Mucosa of stomach (tissue), 1 donor: Measurements from ENCODE around the gene ASNS.
"Not testable (repeated sequence)": the region's sequence is repeated elsewhere in the genome, so short reads cannot be mapped to it uniquely, and the experiment has no call there.

Experiments
- H3K27me3 ChIP-seq: one replicate; pipeline ENCODE4 v1.7.0; 2013; ENCODE audit warnings: mild to moderate bottlenecking, low read length; ENCODE audit not compliant: control insufficient read depth, insufficient read depth
- H3K36me3 ChIP-seq: one replicate; pipeline ENCODE4 v1.7.0; 2013; ENCODE audit warnings: low read length; ENCODE audit not compliant: control insufficient read depth, insufficient read depth
- H3K4me1 ChIP-seq: one replicate; pipeline ENCODE4 v1.7.0; 2013; ENCODE audit warnings: mild to moderate bottlenecking, low read length; ENCODE audit not compliant: control insufficient read depth, insufficient read depth
- H3K4me3 ChIP-seq: one replicate; pipeline ENCODE4 v1.7.0; 2013; ENCODE audit warnings: low read length
- H3K9ac ChIP-seq: one replicate; pipeline ENCODE4 v1.7.0; 2013; ENCODE audit warnings: mild to moderate bottlenecking, low read length, moderate library complexity
- H3K9me3 ChIP-seq: one replicate; pipeline ENCODE4 v1.7.0; 2013; ENCODE audit warnings: mild to moderate bottlenecking, low read length, moderate library complexity; ENCODE audit not compliant: control insufficient read depth
- donor health status: Pancreatic carcinoma.

ASNS gene

DNA sequence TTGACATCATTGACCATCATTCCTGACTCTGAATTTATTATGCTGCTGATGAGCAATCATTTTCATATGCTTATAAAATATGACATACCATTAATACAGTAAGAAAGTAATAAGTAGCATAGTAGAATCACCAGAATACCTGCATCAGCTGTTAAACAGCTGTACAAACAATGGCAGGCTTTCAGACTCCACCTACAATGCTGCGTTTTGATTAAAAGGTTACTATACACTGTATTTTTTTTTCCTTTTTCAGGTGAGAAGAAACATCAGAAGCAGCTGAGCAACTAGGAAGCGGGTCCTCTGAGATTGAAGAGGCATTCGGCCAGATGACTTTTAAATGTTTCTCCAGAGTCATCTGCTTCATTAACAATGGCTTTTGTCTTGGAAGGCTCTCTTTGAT is 7.1 kb downstream of the ASNS start:
- H3K4me1 ChIP-seq = no peaks in the 10 kb centered on the region
- H3K4me3 ChIP-seq = no peak overlapping the region
- no peak overlapping the region for H3K9ac ChIP-seq
- no peaks in the 10 kb centered on the region for H3K27me3 ChIP-seq
- no peaks in the 10 kb centered on the region for H3K9me3 ChIP-seq
- no peaks in the 10 kb centered on the region for H3K36me3 ChIP-seq

DNA sequence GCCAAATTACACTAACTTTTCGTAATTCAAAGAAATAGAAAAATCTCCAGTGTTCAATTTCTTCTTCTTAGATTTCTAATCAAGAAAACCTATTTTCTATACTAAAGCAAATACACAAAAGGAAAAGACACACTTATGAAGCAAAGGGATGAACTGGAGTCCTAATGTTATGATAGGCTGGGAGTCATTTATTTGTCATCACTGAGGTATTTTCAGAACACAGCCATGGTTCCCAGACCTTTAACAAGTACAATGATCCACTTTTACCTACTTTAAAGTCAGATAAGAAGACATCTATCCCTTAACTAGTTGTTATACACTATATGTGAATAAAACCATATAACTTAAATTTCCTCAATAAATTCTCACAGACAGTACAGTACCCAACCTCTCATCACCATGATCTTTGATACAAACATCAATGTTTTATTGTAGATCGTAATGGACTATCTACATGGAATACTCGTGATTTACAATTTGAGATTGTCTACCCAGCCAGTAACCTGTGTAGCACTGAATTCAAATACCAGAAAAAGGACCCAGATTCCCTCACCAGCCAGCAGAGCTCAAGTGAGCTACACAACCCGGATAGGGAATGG is 12.5 kb downstream of the ASNS start:
- Histone ChIP-seq H3K4me3 (no peak overlapping the region), H3K9ac (no peak overlapping the region), H3K9me3 (no peaks in the 10 kb centered on the region), H3K4me1 (no peaks in the 10 kb centered on the region), H3K27me3 (no peaks in the 10 kb centered on the region), H3K36me3 (peaks cover 5% of the 10 kb centered on the region)

DNA sequence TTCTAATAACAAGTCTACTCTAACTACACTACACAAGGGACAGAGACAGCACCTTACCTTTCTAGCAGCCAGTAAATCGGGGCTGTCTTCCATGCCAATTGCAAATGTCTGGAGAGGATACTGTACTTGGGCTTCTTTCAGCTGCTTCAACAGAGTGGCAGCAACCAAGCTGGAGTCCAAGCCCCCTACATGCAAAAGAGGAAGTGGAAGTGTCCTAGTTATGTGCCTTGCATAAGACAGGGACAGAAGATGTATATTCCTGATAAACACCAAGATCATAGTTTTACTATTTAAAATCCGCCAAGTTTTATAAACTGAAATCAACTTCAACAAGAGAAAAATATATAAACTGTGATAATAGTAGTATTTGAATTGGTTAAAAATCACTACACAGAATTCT is 14.0 kb downstream of the ASNS start:
- H3K4me1 ChIP-seq = no peaks in the 10 kb centered on the region
- H3K36me3 ChIP-seq = peaks cover 5% of the 10 kb centered on the region
- no peaks in the 10 kb centered on the region for H3K27me3 ChIP-seq
- H3K9ac ChIP-seq = no peak overlapping the region
- no peak overlapping the region for H3K4me3 ChIP-seq
- no peaks in the 10 kb centered on the region for H3K9me3 ChIP-seq

DNA sequence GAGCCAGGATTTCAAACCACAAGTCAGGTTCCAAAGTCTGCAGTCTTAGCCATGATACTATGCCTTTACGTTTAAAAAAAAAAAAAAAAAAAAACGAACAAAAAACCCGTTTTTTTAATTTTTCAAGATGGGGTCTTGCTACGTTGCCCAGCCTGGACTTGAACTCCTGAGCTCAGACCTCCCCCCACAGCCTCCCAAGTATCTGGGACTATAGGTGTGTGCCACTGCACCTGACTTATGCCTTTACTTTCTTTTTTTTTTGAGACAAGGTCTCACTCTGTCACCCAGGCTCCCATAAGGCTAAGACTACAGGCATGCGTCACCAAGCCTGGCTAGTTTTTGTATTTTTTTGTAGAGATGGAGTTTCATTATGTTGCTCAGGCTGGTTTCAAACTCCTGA is 14.7 kb downstream of the ASNS start:
- Histone ChIP-seq H3K4me1 (no peaks in the 10 kb centered on the region), H3K9ac (no peak overlapping the region), H3K4me3 (no peak overlapping the region), H3K36me3 (peaks cover 5% of the 10 kb centered on the region), H3K9me3 (no peaks in the 10 kb centered on the region), H3K27me3 (no peaks in the 10 kb centered on the region)

DNA sequence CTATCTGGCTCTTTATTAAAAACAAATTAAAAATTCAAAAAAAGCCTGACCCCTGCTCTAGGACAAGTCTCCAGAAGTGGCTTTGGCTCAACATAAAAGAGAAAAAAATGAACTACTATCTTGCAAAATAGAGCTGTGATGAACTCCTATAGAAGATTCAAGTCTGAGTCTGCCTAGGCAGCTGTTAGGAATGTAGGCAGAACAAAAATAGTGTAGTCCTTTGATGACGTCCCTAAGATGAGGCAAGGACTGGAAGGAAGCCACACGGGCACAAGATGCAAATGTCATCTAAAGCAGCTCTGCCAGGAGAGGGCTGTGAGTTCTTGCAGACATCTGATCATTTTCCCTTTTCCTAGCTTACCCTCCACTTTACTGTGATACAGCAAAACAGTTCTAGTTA is 20.5 kb downstream of the ASNS start:
- Histone ChIP-seq H3K27me3 (no peaks in the 10 kb centered on the region), H3K4me1 (no peaks in the 10 kb centered on the region)

DNA sequence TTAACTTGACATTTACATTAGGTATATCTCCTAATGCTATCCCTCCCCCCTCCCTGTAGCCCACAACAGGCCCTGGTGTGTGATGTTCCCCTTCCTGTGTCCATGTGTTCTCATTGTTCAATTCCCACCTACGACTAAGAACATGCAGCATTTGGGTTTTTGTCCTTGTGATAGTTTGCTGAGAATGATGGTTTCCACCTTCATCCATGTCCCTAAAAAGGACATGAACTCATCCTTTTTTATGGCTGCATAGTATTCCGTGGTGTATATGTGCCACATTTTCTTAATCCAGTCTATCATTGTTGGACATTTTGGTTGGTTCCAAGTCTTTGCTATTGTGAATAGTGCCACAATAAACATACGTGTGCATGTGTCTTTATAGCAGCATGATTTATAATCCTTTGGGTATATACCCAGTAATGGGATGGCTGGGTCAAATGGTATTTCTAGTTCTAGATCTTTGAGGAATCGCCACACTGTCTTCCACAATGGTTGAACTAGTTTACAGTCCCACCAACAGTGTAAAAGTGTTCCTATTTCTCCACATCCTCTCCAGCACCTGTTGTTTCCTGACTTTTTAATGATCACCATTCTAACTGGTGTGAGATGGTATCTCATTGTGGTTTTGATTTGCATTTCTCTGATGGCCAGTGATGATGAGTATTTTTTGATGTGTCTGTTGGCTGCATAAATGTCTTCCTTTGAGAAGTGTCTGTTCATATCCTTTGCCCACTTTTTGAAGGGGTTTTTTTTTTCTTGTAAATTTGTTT is 21.8 kb downstream of the ASNS start:
- not testable (repeated sequence) for H3K9me3 ChIP-seq, H3K27me3 ChIP-seq, H3K36me3 ChIP-seq, H3K4me3 ChIP-seq, H3K9ac ChIP-seq, H3K4me1 ChIP-seq

More for the DNA sequence above, 20.5 kb downstream of the ASNS start:
- peaks cover 5% of the 10 kb centered on the region for H3K36me3 ChIP-seq
- H3K4me3 ChIP-seq = no peak overlapping the region
- no peak overlapping the region for H3K9ac ChIP-seq
- no peaks in the 10 kb centered on the region for H3K9me3 ChIP-seq

DNA sequence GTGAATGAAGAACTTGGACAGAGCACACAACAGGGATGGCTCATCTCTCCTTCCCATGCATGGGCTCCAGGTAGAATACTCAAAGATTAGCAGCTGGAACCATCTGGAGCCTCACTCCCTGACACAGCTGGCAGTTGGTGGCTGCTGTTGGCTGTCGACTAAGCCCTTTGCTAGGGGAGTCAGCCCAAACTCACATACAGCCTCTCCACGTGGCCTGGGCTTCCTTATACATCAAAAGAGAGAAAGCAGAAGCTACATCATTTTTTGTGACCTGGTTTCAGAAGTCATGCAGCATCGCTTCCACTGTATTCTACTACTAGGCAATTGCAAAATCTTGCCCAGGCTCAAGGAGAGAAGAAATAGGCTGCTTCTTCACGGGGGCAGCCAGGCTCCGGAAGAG is 24.4 kb downstream of the ASNS start:
- Histone ChIP-seq H3K36me3 (no peaks in the 10 kb centered on the region), H3K9ac (no peak overlapping the region), H3K9me3 (no peaks in the 10 kb centered on the region), H3K4me1 (no peaks in the 10 kb centered on the region), H3K27me3 (no peaks in the 10 kb centered on the region), H3K4me3 (no peak overlapping the region)

DNA sequence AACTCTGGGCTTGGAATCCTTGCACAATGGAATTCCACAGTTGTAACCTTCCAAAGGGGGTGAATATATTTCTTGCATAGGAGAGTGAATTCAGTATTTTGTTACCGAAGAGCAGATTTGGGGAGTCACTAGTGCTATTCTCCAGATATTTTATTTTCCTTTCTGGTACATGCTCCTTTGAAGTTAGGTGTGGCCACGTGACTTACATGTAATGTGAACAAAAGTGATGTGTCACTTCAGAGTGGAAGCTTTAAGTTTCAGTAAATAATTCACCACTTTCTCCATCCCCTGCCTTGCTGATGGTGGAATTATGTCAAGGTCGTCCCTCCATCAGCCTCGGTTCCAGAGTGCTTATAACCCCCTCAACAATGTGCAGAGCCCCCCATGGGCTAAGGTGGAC is 25.3 kb downstream of the ASNS start:
- no peak overlapping the region for H3K9ac ChIP-seq
- H3K36me3 ChIP-seq = no peaks in the 10 kb centered on the region
- no peaks in the 10 kb centered on the region for H3K4me1 ChIP-seq
- H3K9me3 ChIP-seq = no peaks in the 10 kb centered on the region
- no peaks in the 10 kb centered on the region for H3K27me3 ChIP-seq
- no peak overlapping the region for H3K4me3 ChIP-seq

DNA sequence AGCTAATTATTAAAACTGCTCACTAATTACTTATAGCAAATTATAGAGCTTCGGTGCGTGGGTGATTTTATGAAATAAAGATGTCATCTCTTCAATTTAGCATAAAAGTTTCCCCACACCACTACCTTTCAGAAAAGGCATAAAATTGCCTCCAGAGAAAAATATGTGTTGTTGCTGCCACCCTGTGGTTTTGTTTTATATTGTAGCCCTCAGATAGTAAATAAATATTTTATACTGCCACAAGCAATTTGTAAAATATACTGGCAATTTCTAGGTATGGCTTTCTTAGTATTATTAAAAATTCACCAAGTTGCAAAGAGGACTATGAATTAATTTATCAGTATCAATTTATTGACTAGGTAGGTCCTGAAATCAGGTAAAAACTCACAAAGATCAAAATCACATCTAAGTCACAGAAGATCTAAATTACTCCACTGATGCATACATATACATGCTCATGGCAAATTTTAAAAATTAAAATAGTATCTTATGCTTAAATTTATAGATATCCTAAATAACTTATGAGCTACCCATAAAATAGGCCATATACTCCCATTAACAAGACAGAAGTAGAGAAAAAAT is 26.5 kb downstream of the ASNS start:
- H3K27me3 ChIP-seq = no peaks in the 10 kb centered on the region
- H3K4me1 ChIP-seq = no peaks in the 10 kb centered on the region
- no peak overlapping the region for H3K9ac ChIP-seq
- H3K36me3 ChIP-seq = no peaks in the 10 kb centered on the region
- no peak overlapping the region for H3K4me3 ChIP-seq
- no peaks in the 10 kb centered on the region for H3K9me3 ChIP-seq

DNA sequence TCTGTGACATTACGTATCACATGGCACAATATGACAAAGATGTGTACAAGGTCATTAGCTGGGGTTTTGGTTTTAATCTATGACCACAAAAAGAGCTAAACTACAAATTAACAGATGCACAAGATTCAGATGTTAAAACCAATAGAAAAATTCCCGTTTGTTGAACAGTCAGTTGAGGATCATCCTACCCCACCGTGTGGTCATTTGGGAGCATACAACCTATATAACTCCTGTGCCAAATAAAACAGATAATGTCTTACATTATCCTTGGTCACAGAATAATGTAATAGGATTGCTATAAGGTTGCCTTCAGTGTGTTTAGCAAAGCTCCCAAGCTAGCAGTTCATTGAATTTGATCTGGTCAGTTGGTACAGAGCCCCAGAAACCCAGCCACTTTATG is 28.2 kb downstream of the ASNS start:
- Histone ChIP-seq H3K9me3 (no peaks in the 10 kb centered on the region), H3K36me3 (no peaks in the 10 kb centered on the region), H3K4me3 (no peak overlapping the region), H3K27me3 (no peaks in the 10 kb centered on the region), H3K9ac (no peak overlapping the region), H3K4me1 (no peaks in the 10 kb centered on the region)

DNA sequence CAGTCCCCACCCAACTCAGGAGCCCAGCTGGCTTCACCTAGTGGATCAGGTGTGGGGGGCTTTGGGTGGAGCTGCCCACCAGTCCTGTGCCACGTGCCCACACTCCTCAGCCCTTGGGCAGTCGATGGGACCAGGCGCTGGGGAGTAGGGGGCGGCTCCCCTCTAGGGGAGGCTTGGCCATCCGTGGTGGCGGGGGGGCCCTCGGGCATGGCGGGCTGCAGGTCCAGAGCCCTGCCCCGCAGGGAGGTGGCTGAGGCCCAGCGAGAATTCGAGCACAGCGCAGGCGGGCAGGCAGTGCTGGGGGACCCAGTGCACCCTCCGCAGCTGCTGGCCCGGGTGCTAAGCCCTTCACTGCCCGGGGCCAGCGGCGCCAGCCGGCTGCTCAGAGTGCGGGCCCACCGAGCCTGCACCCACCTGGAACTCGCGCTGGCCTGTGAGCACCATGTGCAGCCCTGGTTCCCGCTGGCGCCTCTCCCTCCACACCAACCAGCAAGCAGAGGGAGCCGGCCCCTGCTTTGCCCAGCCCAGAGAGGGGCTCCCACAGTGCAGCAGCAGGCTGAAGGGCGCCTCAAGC is 29.3 kb downstream of the ASNS start:
- H3K4me3 ChIP-seq = no peak overlapping the region
- no peak overlapping the region for H3K9ac ChIP-seq
- H3K36me3 ChIP-seq = no peaks in the 10 kb centered on the region
- no peaks in the 10 kb centered on the region for H3K27me3 ChIP-seq
- no peaks in the 10 kb centered on the region for H3K4me1 ChIP-seq
- no peaks in the 10 kb centered on the region for H3K9me3 ChIP-seq

DNA sequence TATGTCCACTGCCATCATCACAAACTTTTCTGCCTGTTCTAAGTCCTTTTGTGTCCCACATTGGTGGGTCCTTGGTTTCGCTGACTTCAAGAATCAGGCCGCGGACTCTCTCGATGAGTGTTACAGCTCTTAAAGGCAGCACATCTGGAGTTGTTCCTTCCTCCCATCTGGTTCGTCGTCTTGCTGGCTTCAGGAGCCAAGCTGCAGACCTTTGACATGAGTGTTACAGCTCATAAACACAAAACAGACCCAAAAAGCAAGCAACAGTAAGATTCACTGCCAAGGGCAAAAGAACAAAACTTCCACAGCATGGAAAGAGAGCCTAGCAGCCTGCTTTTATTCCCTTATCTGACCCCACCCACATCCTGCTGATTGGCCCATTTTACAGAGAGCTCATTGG is 30.2 kb downstream of the ASNS start:
- H3K9ac ChIP-seq = no peak overlapping the region
- no peaks in the 10 kb centered on the region for H3K9me3 ChIP-seq
- H3K27me3 ChIP-seq = no peaks in the 10 kb centered on the region
- no peaks in the 10 kb centered on the region for H3K4me1 ChIP-seq
- no peak overlapping the region for H3K4me3 ChIP-seq
- no peaks in the 10 kb centered on the region for H3K36me3 ChIP-seq
